Adrenal gland (tissue), 12 donors: ENCODE results near the gene CLEC16A. TPM values are rescaled to one million over a fixed set of nuclear protein-coding genes. Genes with fewer than 3 reads are reported as not detected.

Experiments used
- DNase-seq, 7 donors: peaks; one replicate each; pipeline ENCODE4 v3.0.0-alpha.2; 2019 to 2020
- H3K27ac ChIP-seq, 5 donors: fragments of 200-600 bp; sonication (generic) in 4 of 5; 1 replicate in 3 of 5; 2 replicates in 2 of 5; pipeline versions ENCODE4 v1.5.1 to v1.8.0; 2016 to 2020; ENCODE audit warnings: mild to moderate bottlenecking in 1 of 5
- H3K27me3 ChIP-seq: fragments of 200-600 bp; 2 replicates; pipeline ENCODE4 v1.8.0; 2021
- H3K36me3 ChIP-seq, 2 donors: fragments of 200-600 bp; replicated peaks in 1 of 2; 1 replicate in 1 of 2; 2 replicates in 1 of 2; pipeline versions ENCODE4 v1.5.1 to v1.8.0; 2018 to 2022
- H3K4me1 ChIP-seq, 2 donors: fragments of 200-600 bp; replicated peaks in 1 of 2; 1 replicate in 1 of 2; 2 replicates in 1 of 2; pipeline versions ENCODE4 v1.5.1 to v1.8.0; 2018 to 2021
- H3K4me3 ChIP-seq, 4 donors: fragments of 200-600 bp; sonication (generic) in 3 of 4; one replicate each; pipeline ENCODE4 v1.5.1; 2016 to 2018
- H3K9me3 ChIP-seq, 3 donors: fragments of 200-600 bp; sonication (generic) in 1 of 3; replicated peaks in 1 of 3; 1 replicate in 2 of 3; 2 replicates in 1 of 3; pipeline versions ENCODE4 v1.5.1 to v1.8.0; 2016 to 2021
- CTCF ChIP-seq, 6 experiments: fragments of 450-650 bp in 4 of 6; fragments of 200-600 bp in 2 of 6; sonication (generic) in 1 of 6; IDR thresholded peaks; 1 replicate in 5 of 6; 2 replicates in 1 of 6; pipeline versions ENCODE4 v1.5.1 to v1.8.0; 2016 to 2021; ENCODE audit warnings: antibody characterized with exemption in 6 of 6, mild to moderate bottlenecking in 2 of 6, moderate library complexity in 1 of 6
- POLR2A ChIP-seq, 2 donors: fragments of 450-650 bp; IDR thresholded peaks; one replicate each; pipeline ENCODE4 v1.6.1; 2017; ENCODE audit warnings: antibody characterized with exemption in 2 of 2, mild to moderate bottlenecking in 2 of 2, moderate library complexity in 1 of 2
- WGBS, 4 donors: extraction: QIAGEN DNeasy Blood & Tissue Kit in 2 of 4; methylation state at CpG; one replicate each; pipeline versions ENCODE4 v1.1.5 to v1.1.7; 2013 to 2017; 5-methylcytosine and 5-hydroxymethylcytosine counted together
- intact Hi-C, 2 donors: fragments of 100-400 bp; cut with DNase I; formaldehyde crosslinking; loops; one replicate each; pipeline versions ENCODE4 v1.14.1 to v1.15.0; 2022 to 2023
- polyA plus RNA-seq, 3 donors: library from polyadenylated mRNA; stranded (reverse); fragments of 200-250 nt in 2 of 3; fragments of 350-450 nt in 1 of 3; fragmentation: Illumina TruSeq in 1 of 3; extraction: RNeasy Lipid Tissue Mini Kit (QIAGEN cat#74804) in 1 of 3; gene quantifications; one replicate each; pipeline ENCODE4 v1.2.3, GENCODE V29; 2013 to 2014
- total RNA-seq, 9 donors: library from RNA; depleted of rRNA in 4 of 9; stranded (reverse); fragments of >200 nt in 4 of 9; fragments of 120-200 nt in 1 of 9; fragmentation: NEBNext Ultra II Directional in 1 of 9; extraction: Animal tissue kit (Norgen Biotek cat#: 25700) in 1 of 9; gene quantifications; one replicate each; pipeline versions ENCODE4 v1.1.0 to v1.2.4, GENCODE V29; 2013 to 2023
- donor health status: healthy with polysubstance abuse.
- donor health status: Bipolar disorder and iron deficiency.
- donor health status: DM: yes; HTN: yes; CAD: no.
- donor health status: DM: no; HTN: no; CAD: no.
- donor health status: DM: no; HTN: no; CAD: no.
- donor health status: DM: yes; HTN: yes; CAD: no.

CLEC16A gene
- total and polyA plus RNA-seq, 12 donors, result 14.0 to 37.2 (median 27.6) TPM

DNA sequence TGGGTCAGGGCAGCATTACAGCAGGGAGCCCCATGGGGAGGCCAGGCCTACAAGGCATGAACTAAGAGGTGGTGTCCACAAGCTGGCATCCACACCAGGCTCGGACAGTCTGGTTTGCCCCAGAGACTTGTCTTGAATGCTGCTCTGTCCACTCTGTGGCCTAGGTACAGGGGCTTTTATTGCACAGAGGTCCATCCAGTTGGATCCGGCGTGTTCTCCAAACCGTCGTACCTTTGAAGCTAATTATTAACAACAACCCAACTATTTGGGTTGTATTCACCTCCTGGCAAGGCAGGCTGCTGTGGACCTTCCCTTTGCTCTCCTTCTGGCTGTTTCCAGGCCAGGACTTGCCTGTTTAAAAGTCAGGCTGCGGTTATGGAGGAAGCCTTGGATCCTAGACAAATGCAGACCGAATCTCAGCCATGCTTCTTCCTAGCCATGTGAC is 123.4 kb downstream of the CLEC16A start:
- 95 to 97% (median 96%) methylated on average over 7 of the region's 7 CpGs for WGBS, 4 donors
- H3K4me3 ChIP-seq, result no peak overlapping the region
- no peak overlapping the region for H3K27ac ChIP-seq
- TF ChIP-seq CTCF (IDR thresholded peaks at IDR 0.05) (no peak), POLR2A (IDR thresholded peaks at IDR 0.05) (no peak)
- peaks cover 0 to 8% of the 10 kb centered on the region in 2 donors for H3K36me3 ChIP-seq
- no peak for DNase-seq
- intact Hi-C loops, result no loop called here
- H3K27me3 ChIP-seq, result no peaks in the 10 kb centered on the region
- no peaks in the 10 kb centered on the region for H3K9me3 ChIP-seq
- H3K4me1 ChIP-seq, result no peaks in the 10 kb centered on the region

DNA sequence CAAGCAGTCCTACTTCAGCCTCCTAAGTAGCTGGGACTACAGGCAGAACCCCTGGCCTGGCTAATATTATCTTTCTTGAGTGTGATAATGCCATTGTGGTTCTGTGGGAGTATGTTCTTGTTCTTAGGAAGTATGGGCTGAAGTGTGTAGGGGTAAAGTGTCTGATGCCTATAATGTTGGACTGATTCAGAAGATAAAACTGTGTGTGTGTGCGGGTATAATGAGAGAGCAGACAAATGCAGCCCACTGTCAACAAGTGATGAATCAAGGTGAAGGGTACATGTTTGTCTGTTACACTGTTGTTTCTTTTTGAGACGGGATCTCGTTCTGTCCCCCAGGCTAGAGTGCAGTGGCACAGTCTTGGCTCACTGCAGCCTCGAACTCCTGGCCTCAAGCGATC is 127.5 kb downstream of the CLEC16A start:
- WGBS, 4 donors, result 78 to 100% (median 91%) methylated on average over 5 of the region's 5 CpGs
- peaks cover 5 to 13% of the 10 kb centered on the region in 2 donors for H3K4me1 ChIP-seq
- no peaks in the 10 kb centered on the region for H3K27me3 ChIP-seq
- no peak overlapping the region for H3K27ac ChIP-seq
- no peaks in the 10 kb centered on the region for H3K36me3 ChIP-seq
- DNase-seq, result no peak
- no peak overlapping the region for H3K4me3 ChIP-seq
- no peaks in the 10 kb centered on the region for H3K9me3 ChIP-seq
- intact Hi-C loops, result no loop called here
- TF ChIP-seq POLR2A (IDR thresholded peaks at IDR 0.05) (no peak), CTCF (IDR thresholded peaks at IDR 0.05) (no peak)

GRCh38 chr16:11072420-11073153 is 128.2 kb downstream of the CLEC16A start:
- H3K4me1 ChIP-seq, result peaks cover 5 to 13% of the 10 kb centered on the region in 2 donors
- WGBS, 4 donors, result 74 to 92% (median 88%) methylated on average over 5 of the region's 5 CpGs
- TF ChIP-seq POLR2A (IDR thresholded peaks at IDR 0.05) (no peak), CTCF (IDR thresholded peaks at IDR 0.05) (no peak)
- H3K4me3 ChIP-seq, result no peak overlapping the region
- intact Hi-C loops, result no loop called here
- no peaks in the 10 kb centered on the region for H3K36me3 ChIP-seq
- no peak for DNase-seq
- H3K9me3 ChIP-seq, result no peaks in the 10 kb centered on the region
- no peaks in the 10 kb centered on the region for H3K27me3 ChIP-seq
- peak overlapping the region in 1 of 5 donors; percentile 16 for H3K27ac ChIP-seq

DNA sequence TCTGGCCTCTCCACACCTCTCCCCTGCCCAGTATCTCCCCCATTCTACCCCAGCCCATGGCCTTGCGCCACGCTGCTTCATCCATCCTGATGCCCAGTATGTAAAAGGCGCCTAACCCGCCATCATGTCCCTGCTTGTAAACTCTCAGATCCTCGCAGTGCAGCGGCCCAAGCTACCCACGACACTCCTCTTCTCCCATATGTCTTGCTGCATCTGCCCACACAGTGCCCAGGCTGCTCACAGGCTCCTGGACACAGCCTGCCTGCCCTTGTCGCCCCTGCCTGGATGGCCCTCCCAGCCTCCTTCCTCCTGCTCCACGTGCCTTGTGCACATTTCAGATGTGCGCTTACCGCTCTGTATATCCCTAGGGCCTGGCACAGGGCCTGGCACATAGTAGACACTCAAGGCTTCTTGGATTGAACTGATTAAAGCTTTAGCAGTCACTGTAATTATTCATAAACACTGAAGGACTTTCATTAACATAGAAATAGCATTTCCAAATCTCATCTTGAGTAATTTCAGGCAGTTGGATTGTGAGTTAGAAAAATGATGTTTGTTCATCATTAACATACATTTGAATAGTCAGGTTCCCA is 129.1 kb downstream of the CLEC16A start:
- intact Hi-C loops, result no loop called here
- Histone ChIP-seq H3K4me1 (peaks cover 5 to 14% of the 10 kb centered on the region in 2 donors), H3K36me3 (no peaks in the 10 kb centered on the region), H3K27ac (peak overlapping the region in 1 of 5 donors; percentile 16), H3K4me3 (no peak overlapping the region), H3K27me3 (no peaks in the 10 kb centered on the region), H3K9me3 (no peaks in the 10 kb centered on the region)
- WGBS, 4 donors, result 86 to 91% (median 87%) methylated on average over 11 of the region's 11 CpGs
- DNase-seq, result peak in 1 of 7 donors; percentile 40
- TF ChIP-seq POLR2A (IDR thresholded peaks at IDR 0.05), result no peak
- TF ChIP-seq CTCF (IDR thresholded peaks at IDR 0.05), result no peak
